Omental fat pad (tissue), 4 donors: ENCODE data around the gene FAM81A. TPM values are rescaled to one million over a fixed set of nuclear protein-coding genes. Genes with fewer than 3 reads are reported as not detected.

ENCODE experiments used
- ATAC-seq: fragments of 150-250 bp; one replicate; pipeline ENCODE4 v1.9.1; 2016; ENCODE audit warnings: mild to moderate bottlenecking, moderate library complexity; ENCODE audit not compliant: low FRiP score
- DNase-seq: peaks from one replicate; pipeline ENCODE4 v3.0.0-alpha.2; 2019; ENCODE audit warnings: low spot score
- CTCF ChIP-seq, 3 donors: fragments of 450-650 bp; IDR thresholded peaks; one replicate each; pipeline ENCODE4 v1.5.1; 2016 to 2017; ENCODE audit warnings: antibody characterized with exemption in 3 of 3, mild to moderate bottlenecking in 3 of 3, moderate library complexity in 2 of 3
- total RNA-seq, 4 donors: library from RNA; depleted of rRNA; stranded (reverse); fragments of >200 nt; gene quantifications; one replicate each; pipeline ENCODE4 v1.1.0, GENCODE V29; 2016

Gene FAM81A
- total RNA-seq, 4 donors from 2014 or later = 0.38 to 0.93 (median 0.72) TPM; not detected in 1

- TF ChIP-seq CTCF (IDR thresholded peaks at IDR 0.05) = no peak
- DNase-seq = no peak
- ATAC-seq = no peak
Observed at GRCh38 chr15:59443341-59444072, 5.5 kb downstream of the FAM81A start.

DNA sequence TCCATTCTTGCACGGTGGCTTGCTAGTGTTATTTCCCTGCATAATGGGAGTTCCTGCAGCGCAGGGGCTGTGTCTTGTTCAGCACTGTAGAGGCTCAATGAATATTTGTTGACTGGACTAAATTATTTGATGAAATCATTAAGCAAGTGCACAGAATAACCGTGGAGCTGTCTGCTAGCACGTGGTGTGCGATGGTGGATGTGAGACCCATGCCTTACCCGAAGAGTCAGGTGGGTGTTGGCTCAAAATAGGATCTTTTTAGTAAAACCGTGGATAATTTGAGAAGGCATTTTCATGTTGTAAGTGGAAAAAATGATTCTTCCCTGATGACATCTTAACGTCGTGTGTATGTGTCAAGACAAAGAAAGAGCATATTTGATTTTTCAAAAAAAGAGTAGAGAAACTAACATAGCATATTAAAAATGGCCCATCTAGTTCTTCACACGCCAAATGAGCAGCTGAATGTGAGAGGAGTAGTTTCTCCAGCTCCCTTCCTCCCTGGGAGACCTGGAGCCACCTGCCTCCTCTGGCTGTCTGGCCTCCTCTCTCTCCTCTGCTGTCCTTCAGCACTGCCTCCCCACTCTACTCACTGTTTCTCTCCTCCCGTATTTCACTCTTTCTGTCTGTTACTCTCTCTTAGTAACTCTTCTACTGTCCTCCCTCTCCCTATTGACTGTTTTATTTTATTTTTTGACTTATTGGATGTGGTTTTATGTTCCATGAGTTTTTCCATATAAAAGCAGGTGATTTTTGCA, 6.3 kb downstream of the FAM81A start:
- TF ChIP-seq CTCF (IDR thresholded peaks at IDR 0.05) = no peak
- ATAC-seq (no peak), DNase-seq (no peak)

GRCh38 chr15:59444980-59445545, 7.1 kb downstream of the FAM81A start:
- no peak for DNase-seq
- no peak for TF ChIP-seq CTCF (IDR thresholded peaks at IDR 0.05)
- no peak for ATAC-seq

GRCh38 chr15:59446232-59446957, 8.4 kb downstream of the FAM81A start:
- no peak for TF ChIP-seq CTCF (IDR thresholded peaks at IDR 0.05)
- ATAC-seq = no peak
- no peak for DNase-seq

DNA sequence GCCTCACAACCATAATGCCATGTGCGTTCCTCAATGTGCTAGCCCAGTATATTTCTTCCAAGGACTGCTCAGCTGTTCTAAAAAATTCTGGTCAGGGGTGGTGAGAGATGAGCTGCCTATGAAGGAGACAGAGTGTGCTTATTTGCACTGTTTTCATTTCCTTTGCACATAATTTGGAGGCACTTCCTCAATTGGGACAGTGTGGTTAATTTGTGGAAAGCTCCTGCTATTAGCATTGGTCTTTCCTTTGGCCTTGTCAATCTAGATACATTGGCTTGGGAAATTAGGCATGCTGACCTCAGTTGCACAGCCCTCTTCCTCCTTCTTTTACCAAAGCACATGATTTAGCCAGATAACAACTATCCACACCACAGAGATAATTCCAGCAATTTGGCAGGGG, 9.4 kb downstream of the FAM81A start:
- TF ChIP-seq CTCF (IDR thresholded peaks at IDR 0.05) = no peak
- ATAC-seq (no peak), DNase-seq (no peak)

DNA sequence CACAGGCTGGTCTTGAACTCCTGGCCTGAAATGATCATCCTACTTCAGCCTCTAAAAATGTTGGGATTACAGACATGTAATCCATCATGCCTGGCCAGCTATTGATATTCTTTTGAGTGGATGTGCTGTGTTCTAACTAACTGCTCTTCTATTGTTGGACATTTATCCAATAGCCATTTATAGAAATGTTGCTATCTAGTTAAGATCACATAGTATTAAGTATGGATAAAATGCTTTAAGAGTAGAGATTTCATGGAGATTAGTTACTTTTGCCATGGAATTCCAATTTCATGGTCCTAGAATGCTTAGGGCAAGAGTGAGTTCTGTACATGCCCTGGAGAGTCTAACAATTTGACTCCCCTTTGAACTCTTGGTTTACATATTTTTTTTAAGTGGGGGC, 10.9 kb downstream of the FAM81A start:
- DNase-seq = no peak
- TF ChIP-seq CTCF (IDR thresholded peaks at IDR 0.05) = no peak
- no peak for ATAC-seq
